GM21529 (cell line): Measurements from ENCODE around the gene STEAP1B.

Experiments
- ATAC-seq: cut with Tn5 transposase; IDR thresholded peaks from one replicate; pipeline ENCODE4 v1.9.1; 2021; ENCODE audit not compliant: unreplicated experiment

Gene STEAP1B

DNA sequence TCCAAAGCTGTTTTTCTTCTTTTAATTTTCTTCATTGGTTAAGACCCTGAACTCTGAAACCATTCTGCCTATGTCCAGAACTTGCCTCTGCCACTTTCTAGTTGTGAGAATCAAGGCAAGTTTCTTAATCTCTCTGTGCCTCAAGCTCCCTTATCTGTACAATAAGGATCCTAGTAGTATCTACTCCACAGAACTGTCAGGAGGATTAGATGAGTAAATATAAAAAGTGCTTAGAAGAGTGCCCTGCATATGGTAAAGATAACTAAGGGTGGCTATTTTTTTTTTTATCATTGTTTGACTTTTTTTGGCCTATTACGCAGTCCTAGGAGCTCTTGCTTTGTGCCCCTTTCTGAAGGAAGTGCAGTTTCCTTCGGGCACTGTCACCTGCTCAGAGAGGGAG lies 96.6 kb downstream of the STEAP1B start:
- ATAC-seq = no peak

DNA sequence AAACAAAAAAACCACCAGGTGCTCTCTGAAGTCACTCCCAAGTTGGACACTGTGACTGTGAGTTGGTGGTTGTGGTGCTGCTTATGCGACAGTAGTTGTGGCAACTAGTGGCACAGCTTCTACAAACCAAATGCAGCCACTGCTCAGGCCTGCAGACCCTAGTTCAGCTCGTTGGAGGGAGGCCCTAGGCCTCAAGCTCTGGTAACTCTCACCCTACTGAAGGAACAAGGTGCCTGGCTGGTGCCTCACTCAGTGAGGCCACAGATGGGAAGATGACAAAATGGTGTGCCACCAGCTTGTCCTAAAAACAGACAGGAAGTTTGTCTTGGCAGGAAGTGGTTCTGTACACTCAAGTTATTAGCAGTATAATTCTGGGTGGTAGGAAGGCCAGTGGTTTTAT lies 97.7 kb downstream of the STEAP1B start:
- ATAC-seq = peak; percentile 46

DNA sequence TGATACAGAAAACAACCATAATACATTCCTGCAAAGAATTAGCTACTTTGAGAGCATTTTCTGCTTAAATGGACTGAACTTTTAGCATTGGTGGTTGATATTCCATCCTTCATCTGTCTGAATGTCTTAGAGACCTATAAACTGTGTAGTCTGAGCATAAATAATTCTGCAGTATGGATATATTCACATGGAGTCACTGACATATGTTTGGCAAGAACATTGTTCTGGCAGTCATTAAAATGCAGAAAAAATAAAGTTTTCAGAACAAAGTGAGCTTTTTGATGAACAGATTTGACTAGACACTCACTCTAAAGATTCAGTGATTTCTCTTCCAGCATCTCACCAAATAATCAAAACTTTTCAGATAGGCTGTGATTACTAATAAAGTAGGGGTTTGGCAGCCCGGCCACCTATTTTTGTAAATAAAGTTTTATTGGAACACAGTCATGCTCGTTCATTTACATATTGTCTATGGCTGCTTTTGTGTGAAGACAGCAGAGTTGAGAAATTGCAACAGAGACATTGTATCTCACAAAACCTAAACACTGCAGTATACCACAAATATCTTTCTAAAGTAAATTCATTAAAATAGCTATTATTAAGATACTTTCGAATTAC lies 98.9 kb downstream of the STEAP1B start:
- no peak for ATAC-seq

DNA sequence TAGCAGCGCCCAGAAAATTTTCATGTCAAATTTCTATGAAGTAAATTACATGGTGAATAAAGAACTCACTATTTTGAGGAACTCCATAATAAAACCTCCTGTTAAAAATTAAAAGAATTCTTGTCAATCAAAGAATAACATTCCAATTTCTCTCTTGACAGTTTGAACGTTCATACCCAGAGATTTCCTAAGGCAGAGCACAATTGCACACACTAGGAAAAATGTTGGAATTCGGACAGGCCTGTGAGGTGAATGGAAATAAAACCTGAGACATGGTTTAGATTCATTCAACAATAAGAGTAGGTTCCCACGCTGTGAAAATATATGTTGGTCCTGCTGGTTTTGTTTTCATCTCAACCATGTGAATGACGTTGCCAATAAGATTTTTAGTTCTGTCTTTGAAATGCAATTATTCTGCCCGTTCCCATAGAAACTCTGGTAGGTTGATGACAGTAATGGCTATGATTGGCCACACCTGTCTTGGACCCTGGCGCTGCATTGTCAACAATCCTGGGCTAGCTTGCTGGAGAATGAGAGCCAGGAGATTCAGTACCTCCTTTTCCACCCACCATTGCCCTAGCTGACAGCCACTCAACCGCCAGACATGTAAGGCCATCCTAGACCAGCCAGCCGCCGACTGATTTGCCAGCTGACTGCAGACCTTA lies 99.7 kb downstream of the STEAP1B start:
- ATAC-seq = no peak

DNA sequence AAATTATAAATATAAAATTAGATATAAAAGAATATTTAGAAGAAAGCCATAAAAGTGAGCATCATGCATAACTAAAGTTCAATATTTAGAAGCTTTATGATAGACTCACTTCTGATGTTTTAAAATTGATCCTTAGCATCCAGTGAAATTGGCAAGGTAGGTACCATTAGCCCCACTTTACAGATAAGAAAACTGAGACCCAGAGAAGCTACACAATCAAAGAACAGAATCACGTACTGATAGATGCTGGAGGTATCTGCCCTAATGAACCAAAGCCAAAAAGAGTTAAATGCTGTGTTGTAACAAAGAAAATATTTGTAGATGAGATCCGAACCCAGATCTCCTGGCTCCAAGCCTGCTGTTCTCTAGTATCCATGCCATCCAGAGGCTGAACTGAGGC lies 100.4 kb downstream of the STEAP1B start:
- no peak for ATAC-seq

DNA sequence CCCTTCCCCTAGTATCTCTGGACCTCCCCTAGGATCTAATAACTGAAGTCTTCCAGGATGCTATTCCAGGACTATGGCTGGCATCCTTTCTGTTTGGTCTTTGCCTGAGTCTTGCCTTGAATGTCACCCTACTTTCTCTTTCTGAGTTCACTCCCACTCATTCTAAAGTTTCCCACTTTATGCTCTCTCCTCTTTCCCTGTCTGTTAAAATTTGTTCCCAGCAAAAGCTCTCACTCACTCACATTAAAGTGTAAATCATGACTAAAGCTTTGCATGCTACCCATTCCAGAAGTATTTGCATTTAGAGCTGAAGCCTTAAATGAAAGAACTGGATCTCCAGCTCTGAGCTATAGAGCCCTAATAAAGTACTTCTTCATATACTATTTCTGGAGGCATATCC lies 100.9 kb downstream of the STEAP1B start:
- no peak for ATAC-seq

DNA sequence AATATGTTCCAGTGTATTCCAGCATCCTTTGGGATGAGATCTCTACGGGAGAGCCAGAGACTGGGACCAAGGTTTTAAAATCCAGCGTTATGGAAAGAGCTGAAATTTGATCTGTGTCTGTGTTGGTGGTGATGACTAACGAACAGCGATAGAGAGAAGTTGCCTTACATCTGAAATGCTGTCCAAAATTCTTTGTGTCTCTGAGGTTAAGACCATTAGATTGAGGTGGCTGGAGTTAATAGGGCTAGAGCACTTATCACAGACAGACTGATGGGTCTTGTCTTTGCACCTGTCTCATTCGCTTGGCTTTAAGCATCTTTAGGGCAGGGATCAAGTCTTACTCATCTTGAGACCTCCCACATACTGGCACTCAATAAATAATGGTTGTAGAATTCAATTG lies 102.0 kb downstream of the STEAP1B start:
- ATAC-seq = no peak

DNA sequence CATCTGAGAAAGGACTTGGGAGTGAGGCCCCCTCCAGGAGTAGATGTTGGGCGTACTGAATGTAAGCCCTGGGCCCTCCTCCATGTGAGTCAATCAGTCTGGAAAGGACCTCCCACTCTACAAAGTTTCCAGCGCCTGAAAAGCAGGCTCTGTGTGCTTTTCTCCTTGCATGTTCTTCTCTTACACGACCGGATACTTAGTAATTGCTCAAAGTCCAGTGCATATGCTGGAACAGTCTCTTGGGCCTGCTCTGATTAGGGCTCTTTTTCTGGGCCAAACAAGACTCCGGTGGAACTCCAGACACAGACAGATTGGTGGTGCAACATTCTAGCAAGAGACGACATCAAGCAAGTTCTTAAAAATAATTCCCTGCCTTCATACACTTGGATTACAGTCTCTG lies 104.8 kb downstream of the STEAP1B start:
- no peak for ATAC-seq

DNA sequence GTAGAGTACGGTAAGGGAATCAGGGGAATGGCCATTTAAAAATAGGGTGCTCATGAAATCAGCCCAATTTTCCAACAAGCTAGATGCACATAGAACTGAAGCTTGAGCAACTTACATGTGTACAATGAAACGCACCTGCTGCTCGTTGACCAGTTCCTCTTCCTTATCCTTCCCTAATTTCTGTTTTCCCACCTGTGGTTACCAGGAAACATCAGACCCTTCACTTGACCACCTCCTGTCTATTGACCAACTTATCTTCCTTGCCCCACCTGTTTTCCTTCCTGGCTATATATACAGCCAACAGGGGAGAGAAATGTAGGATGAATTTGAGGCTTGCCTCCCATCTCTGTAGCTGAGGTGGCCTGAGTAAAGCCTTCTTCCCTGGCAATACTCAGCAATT lies 105.2 kb downstream of the STEAP1B start:
- ATAC-seq = no peak

DNA sequence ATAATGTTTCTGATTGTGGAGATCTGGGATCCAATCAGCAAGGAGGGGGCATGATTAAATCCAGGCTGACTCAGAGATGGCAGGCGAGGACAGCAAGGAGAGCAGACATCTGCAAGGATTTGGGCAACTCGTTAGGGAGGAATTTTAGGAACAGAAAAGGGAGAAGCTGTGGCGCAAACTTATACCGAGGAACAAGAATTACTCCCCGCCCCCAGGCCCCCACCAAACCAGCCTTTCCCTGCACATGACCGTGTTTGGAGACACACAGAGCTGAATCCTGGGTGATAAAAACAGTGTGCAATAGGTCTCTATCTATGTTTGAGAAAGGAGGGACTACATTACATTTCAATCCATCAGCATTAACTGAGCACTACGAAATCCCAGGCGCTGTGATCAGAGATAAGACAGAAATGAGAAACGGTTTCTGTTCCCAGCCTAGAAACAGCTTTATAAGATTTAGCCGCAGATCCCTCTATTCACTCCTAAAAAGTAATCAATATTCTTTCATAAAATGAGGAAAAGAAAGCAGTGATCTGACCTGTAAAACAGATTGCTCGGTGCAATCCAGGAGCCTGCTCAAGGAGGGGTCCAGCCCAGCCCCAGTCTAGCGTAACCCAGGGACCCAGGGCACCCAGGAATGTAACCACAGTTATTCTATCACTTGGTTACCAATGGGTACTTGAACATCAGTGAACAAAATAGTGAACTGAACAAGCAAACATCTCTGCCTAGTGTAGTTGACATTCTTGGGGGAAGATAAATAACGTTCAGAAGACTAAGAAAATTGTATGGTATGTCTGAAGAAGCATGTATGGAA lies 105.9 kb downstream of the STEAP1B start:
- no peak for ATAC-seq

DNA sequence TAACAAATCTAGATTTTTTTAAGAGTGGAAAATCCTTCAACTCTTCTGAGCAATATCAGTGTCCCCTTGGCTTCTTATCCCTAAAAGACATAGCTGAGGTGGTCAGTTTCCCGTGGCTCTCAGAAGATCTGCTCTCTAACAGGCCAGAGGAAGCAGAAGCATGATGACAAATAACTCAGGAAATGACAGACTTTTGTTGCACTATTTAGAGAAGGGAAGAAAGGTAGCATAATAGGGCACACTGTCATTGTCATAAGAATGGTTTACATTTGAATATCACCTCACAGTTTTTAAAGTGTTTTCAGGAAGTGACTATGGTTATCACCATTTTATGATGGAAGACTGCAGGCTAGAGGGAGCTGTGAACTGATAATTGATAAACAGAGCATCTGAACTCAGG lies 109.5 kb downstream of the STEAP1B start:
- no peak for ATAC-seq

DNA sequence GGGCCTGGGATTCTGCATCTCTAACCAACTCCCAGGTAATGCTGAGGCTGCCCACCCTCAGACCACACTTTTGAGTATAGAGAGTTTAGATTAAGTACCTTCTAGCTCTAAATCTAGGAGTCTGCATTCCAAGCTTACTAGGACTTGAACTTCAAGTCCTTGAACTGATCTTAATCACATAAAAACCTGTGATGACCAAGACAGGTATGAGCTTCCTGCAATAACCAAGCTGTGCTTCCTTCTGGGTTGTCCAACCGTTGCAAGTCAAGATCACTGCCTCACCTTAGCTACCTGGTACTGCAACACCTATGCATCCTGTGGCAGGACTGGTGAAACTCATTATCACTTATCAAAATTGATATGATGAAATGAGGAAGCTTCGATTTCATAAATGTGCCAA lies 110.1 kb downstream of the STEAP1B start:
- no peak for ATAC-seq

DNA sequence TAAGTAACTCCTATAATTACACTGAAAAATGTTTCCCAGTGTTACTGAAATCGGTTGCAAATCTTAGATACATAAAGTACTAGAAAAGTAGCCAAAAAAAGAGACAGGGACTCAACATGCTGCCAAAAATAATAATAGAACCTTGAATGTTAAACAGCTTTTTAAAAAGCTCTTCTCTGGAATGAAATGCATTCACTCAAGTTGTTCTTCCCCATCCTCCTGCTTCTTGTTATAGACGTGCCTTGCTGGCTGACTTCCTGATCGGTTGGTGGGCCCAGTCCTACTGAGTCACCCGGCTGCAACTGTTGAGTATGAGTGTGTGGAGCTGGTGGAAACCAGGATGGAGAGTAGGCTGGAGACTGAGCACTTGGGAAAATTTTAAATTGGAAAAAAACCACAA lies 112.4 kb downstream of the STEAP1B start:
- no peak for ATAC-seq

DNA sequence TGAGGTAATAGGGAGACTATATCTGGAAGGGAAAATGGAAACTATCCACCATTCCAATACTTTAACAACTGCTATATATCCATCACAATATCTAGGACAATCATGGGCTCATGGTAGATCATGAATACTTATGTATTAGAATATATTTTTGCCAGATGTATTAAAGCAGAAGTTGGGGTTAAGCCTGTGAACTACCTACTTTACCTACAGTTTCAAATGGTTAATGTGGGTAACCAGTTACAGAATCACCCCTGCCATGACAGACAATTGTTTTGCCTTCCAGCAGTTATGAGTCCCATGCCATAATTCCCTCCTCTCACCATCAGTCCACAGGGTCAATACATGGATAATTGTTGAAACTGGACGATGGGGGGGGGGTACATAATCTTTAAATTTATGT lies 113.1 kb downstream of the STEAP1B start:
- peak; percentile 57 for ATAC-seq

DNA sequence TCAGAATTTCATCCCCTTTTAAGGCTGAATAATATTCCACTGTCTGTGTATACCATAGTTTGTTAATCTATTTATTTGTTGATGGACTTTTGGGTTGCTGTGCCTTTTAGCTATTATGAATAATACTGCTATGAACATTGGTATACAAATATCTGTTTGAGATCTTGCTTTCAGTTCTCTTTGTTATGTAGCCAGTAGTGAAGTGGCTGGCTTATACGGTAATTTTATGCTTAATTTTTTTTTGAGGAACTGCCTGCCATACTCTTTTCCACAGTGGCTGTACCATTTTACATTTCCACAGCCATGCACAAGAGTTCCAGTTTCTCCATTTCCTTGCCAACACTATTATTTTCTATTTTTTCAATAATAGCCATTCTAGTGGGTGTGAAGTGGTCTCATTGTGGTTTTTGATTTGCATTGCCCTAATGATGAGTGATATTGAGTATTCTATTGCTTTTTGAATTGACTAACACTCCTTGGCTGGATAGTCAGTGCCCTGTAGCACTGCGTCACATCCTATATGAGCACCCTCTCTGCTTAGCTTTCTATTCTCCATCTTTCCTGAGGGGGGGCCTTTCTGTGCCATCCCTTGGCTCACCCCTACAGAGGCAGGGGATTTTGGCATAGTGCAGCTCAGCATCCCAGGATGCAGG lies 113.7 kb downstream of the STEAP1B start:
- peak; percentile 55 for ATAC-seq

DNA sequence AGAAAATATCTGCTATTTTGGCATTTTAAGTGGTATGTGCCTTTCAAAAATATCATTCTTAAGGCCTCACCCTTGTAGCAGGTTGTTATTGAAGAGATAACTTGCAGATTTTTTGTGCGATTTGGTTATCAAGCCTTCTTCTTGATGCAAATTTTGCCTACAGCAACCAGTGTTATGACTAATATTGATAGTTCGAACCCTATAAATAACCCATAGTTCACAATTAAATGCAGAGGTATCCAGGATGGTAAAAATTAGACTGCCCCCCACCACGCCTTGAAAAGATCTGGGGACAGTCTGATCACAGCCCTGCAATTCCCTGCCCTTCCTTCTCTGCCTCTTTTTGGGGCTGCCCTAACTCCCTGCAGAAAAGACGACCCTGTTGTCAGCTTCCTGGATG lies 114.7 kb downstream of the STEAP1B start:
- ATAC-seq = peak; percentile 46

DNA sequence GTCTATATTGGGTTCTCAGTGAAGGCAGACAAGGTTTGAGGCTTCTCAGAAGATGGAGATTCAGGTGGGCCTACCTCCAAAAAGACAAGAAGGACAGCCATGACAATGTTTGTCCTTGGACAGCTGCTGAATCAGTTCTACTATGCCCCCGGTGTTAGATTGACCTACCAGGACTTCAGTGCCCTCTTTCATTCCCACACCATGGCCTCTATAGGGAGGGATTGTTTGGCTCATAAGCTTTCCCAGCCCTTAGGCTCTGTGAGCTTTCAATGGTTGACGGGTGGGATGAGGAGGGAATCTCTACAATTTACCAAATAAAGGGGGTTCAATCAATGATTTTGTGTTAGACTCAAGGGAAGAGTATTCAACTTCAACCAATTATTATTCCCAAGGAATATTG lies 119.7 kb downstream of the STEAP1B start:
- no peak for ATAC-seq

DNA sequence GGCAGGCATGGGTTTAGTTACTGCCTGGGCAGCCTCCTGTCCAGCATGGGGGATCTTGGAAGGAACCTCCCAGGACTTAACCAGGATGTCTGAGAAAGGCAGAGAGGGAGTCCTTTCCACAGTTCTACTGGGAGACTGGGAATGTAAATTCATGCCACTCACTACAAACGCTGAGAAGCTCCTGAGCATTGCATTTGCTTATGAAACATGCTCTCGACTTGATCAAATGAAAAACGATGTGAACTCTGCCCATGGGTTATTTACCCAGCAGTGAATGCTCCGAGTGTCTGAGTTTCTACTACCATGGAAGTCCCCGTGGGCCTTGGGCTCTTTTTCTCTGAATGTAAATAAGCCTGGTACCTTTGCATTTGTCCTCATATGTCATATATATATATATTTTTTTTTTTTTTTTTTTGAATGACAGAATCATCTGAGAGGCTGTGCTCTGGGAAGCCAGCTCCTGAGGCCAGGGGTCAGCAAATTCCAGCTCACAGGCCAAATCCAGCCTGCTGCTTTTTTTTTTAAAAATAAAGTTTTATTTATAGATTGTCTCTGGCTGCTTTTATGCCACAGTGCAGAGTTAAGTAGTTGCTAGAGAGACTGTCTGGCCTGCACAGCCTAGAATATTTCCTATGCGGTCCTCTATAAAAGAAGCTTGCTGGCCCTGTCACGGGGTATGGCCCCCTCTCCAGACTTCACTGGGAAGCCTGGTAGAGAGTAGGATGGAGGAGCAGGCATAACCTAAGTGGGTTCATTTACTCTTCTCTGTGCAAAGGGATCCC lies 121.6 kb downstream of the STEAP1B start:
- no peak for ATAC-seq

DNA sequence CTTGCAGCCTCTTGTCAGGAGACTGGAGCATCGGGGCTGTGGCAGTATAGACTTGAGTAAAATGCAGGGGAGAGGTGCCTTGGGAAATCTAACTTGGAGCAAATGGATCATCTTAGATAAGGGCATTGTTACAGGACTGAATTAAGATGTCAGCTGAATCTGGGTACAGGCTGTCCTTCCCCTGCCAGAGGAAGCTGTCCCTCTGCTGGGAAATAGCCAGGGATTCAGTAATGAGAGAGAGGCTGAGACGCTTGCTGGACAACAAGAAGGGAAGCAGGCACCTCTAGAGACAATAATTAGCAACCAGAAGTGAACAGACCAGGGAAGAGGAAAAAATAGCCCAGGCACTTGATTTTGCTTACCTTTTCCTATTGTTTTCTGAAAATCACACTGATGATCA lies 122.3 kb downstream of the STEAP1B start:
- no peak for ATAC-seq

DNA sequence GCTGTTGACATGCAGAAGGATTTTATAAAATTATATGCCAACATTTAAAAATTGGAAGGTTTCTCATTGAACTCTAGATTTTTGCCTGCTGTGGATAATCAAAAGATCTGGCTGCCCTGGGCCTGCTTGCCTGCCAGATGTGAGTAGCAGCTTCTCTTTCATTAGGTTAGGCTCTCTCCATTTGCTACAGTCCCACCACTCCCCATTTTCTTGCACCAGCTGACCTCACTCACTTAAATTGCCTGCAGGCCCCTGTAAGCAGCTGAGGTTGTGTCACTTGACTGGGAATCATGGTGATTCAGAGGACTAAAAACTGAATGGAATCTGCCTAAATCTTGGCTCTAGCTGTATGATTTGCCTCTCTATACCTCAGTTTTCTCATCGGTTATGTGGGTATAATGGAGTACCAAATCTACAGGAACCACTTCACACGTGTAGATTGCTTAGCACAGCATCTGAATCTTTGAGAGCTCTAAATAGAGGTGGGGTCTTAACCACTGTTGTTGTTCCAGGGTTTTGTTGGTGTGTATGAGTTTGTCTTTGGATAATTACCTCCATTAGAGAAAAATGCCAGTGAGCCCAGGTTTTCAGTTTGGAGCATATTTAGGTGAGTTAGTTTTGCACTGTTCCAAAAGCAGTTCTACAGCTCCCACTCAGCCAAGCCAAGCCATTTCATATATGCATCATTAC lies 124.5 kb downstream of the STEAP1B start:
- ATAC-seq = no peak
